H9 (cell line): ENCODE data around the gene FRK. TPM values are rescaled to one million over a fixed set of nuclear protein-coding genes. Genes with fewer than 3 reads are reported as not detected.

ENCODE experiments used
- DNase-seq: peaks from one replicate; pipeline ENCODE4 v3.0.0-alpha.2; 2017
- H2AFZ ChIP-seq: one replicate; pipeline ENCODE4 v1.6.1; 2013; ENCODE audit warnings: mild to moderate bottlenecking, low read length, control low read depth, moderate library complexity
- H2AK5ac ChIP-seq: 2 replicates; pipeline ENCODE4 v1.6.1; 2013; ENCODE audit warnings: low read length, control low read depth, mixed read lengths; ENCODE audit not compliant: insufficient read length
- H2BK120ac ChIP-seq: one replicate; pipeline ENCODE4 v1.6.1; 2013; ENCODE audit warnings: low read depth, mild to moderate bottlenecking, low read length, control low read depth, inconsistent platforms; ENCODE audit not compliant: poor library complexity, severe bottlenecking
- H2BK12ac ChIP-seq: 2 replicates; pipeline ENCODE4 v1.6.1; 2013; ENCODE audit warnings: low read length, control low read depth, mixed read lengths, low read depth; ENCODE audit not compliant: insufficient read length
- H2BK15ac ChIP-seq: 2 replicates; pipeline ENCODE4 v1.6.1; 2013; ENCODE audit warnings: low read depth, low read length, control low read depth
- H2BK20ac ChIP-seq: one replicate; pipeline ENCODE4 v1.6.1; 2013; ENCODE audit warnings: low read depth, mild to moderate bottlenecking, low read length, control low read depth, inconsistent platforms; ENCODE audit not compliant: poor library complexity, severe bottlenecking
- H2BK5ac ChIP-seq: 2 replicates; pipeline ENCODE4 v1.6.1; 2013; ENCODE audit warnings: low read length, control low read depth, mixed read lengths; ENCODE audit not compliant: insufficient read length
- H3K14ac ChIP-seq: 2 replicates; pipeline ENCODE4 v1.6.1; 2013; ENCODE audit warnings: low read length, control low read depth; ENCODE audit not compliant: insufficient read depth
- H3K18ac ChIP-seq: 2 replicates; pipeline ENCODE4 v1.6.1; 2013; ENCODE audit warnings: low read depth, mild to moderate bottlenecking, mixed read lengths, low read length, control low read depth; ENCODE audit not compliant: insufficient read length
- H3K23ac ChIP-seq: 2 replicates; pipeline ENCODE4 v1.6.1; 2013; ENCODE audit warnings: low read length, control low read depth, mixed read lengths, low read depth; ENCODE audit not compliant: insufficient read length
- H3K23me2 ChIP-seq: 2 replicates; pipeline ENCODE4 v1.6.1; 2013; ENCODE audit warnings: low read depth, mild to moderate bottlenecking, mixed read lengths, low read length, control low read depth; ENCODE audit not compliant: insufficient read length, poor library complexity, severe bottlenecking
- H3K27ac ChIP-seq: 2 replicates; pipeline ENCODE4 v1.5.1; 2013; ENCODE audit warnings: low read length, control low read depth, mixed read lengths, low read depth; ENCODE audit not compliant: insufficient read length
- H3K27me3 ChIP-seq: 2 replicates; pipeline ENCODE4 v1.6.1; 2013; ENCODE audit warnings: low read length, control low read depth, inconsistent platforms; ENCODE audit not compliant: insufficient read depth
- H3K4ac ChIP-seq: 2 replicates; pipeline ENCODE4 v1.6.1; 2013; ENCODE audit warnings: low read depth, mild to moderate bottlenecking, control low read depth, inconsistent platforms, low read length, moderate library complexity
- H3K4me1 ChIP-seq: 2 replicates; pipeline ENCODE4 v1.6.1; 2013; ENCODE audit warnings: low read length, control low read depth, inconsistent platforms; ENCODE audit not compliant: insufficient read depth
- H3K4me2 ChIP-seq: 2 replicates; pipeline ENCODE4 v1.6.1; 2013; ENCODE audit warnings: low read length, control low read depth, mixed read lengths; ENCODE audit not compliant: insufficient read length, insufficient read depth
- H3K56ac ChIP-seq: 2 replicates; pipeline ENCODE4 v1.6.1; 2013; ENCODE audit warnings: low read depth, mild to moderate bottlenecking, mixed read lengths, low read length, control low read depth; ENCODE audit not compliant: insufficient read length
- H3K79me1 ChIP-seq: 2 replicates; pipeline ENCODE4 v1.6.1; 2013; ENCODE audit warnings: low read depth, mild to moderate bottlenecking, moderate library complexity, low read length, control low read depth, inconsistent platforms; ENCODE audit not compliant: insufficient read depth, poor library complexity, severe bottlenecking
- H3K79me2 ChIP-seq: 2 replicates; pipeline ENCODE4 v1.6.1; 2013; ENCODE audit warnings: low read length, control low read depth, inconsistent platforms; ENCODE audit not compliant: insufficient read depth
- H3K9ac ChIP-seq: 2 replicates; pipeline ENCODE4 v1.6.1; 2013; ENCODE audit warnings: low read length, control low read depth, mixed read lengths; ENCODE audit not compliant: insufficient read length; ENCODE audit errors: extremely low read depth
- H3K9me3 ChIP-seq: one replicate; pipeline ENCODE4 v1.6.1; 2013; ENCODE audit warnings: low read depth, low read length, inconsistent platforms; ENCODE audit not compliant: control insufficient read depth
- H3T11ph ChIP-seq: one replicate; pipeline ENCODE4 v1.6.1; 2013; ENCODE audit warnings: mild to moderate bottlenecking, low read length, control low read depth, inconsistent platforms
- H4K20me1 ChIP-seq: one replicate; pipeline ENCODE4 v1.6.1; 2013; ENCODE audit not compliant: control insufficient read depth, insufficient read length, insufficient read depth
- H4K5ac ChIP-seq: 2 replicates; pipeline ENCODE4 v1.6.1; 2013; ENCODE audit warnings: low read depth, mild to moderate bottlenecking, mixed read lengths, low read length, control low read depth; ENCODE audit not compliant: insufficient read length
- H4K8ac ChIP-seq: replicated peaks from 2 replicates; pipeline ENCODE4 v1.6.1; 2013; ENCODE audit warnings: low read length, control low read depth, mixed read lengths, low read depth; ENCODE audit not compliant: insufficient read length
- H4K91ac ChIP-seq: 2 replicates; pipeline ENCODE4 v1.6.1; 2013; ENCODE audit warnings: low read depth, mild to moderate bottlenecking, moderate library complexity, mixed read lengths, low read length, control low read depth; ENCODE audit not compliant: insufficient read length
- H3K27ac Mint-ChIP-seq, 3 experiments: 2 replicates in 2 of 3; 3 replicates in 1 of 3; pipeline ENCODE4 v1.8.0; 2020 to 2021; ENCODE audit warnings: mixed read lengths in 3 of 3, mild to moderate bottlenecking in 1 of 3, moderate library complexity in 1 of 3
- H3K27me3 Mint-ChIP-seq: 2 replicates; pipeline ENCODE4 v1.8.0; 2021; ENCODE audit warnings: low read depth, mild to moderate bottlenecking, moderate library complexity, mixed read lengths
- H3K36me3 Mint-ChIP-seq, 3 experiments: 2 replicates in 2 of 3; 3 replicates in 1 of 3; pipeline ENCODE4 v1.8.0; 2020 to 2021; ENCODE audit warnings: low read depth in 3 of 3, mixed read lengths in 3 of 3; ENCODE audit not compliant: insufficient read depth in 1 of 3
- H3K4me1 Mint-ChIP-seq, 2 experiments: 2 replicates each; pipeline ENCODE4 v1.8.0; 2020; ENCODE audit warnings: mixed read lengths in 2 of 2
- H3K4me3 Mint-ChIP-seq, 2 experiments: 2 replicates in 1 of 2; 3 replicates in 1 of 2; pipeline ENCODE4 v1.8.0; 2020 to 2021; ENCODE audit warnings: mild to moderate bottlenecking in 2 of 2, mixed read lengths in 2 of 2, moderate library complexity in 1 of 2
- H3K9me3 Mint-ChIP-seq, 2 experiments: 2 replicates in 1 of 2; 3 replicates in 1 of 2; pipeline ENCODE4 v1.8.0; 2020; ENCODE audit warnings: mild to moderate bottlenecking in 2 of 2, mixed read lengths in 2 of 2, moderate library complexity in 1 of 2
- CTCF ChIP-seq: fragments of 200-600 bp; sonication (generic); conservative IDR thresholded peaks from 3 replicates; pipeline ENCODE4 v1.8.0; 2021; ENCODE audit warnings: antibody characterized with exemption, mild to moderate bottlenecking
- WGBS: extraction: QIAGEN DNeasy Blood & Tissue Kit; methylation state at CpG from one replicate; pipeline ENCODE4 v1.1.7; 2013; ENCODE audit warnings: missing lambda C conversion rate, low lambda C conversion rate, mixed read lengths; ENCODE audit not compliant: insufficient read length; ENCODE audit errors: extremely low coverage; 5-methylcytosine and 5-hydroxymethylcytosine counted together
- total RNA-seq: library from RNA; stranded (reverse); gene quantifications from 2 replicates; pipeline ENCODE4 v1.2.1, GENCODE V29; 2021

The FRK gene
- total RNA-seq, 1 experiment from 2014 or later, result 0.15 TPM

GRCh38 chr6:115902436-115902835 lies 158.3 kb downstream of the FRK start:
- no peak overlapping the region for H3K56ac ChIP-seq
- no peak overlapping the region for H3K27ac ChIP-seq
- H2AFZ ChIP-seq, result no peak overlapping the region
- no peak overlapping the region for H2BK5ac ChIP-seq
- Mint-ChIP-seq H3K4me3 (no peak overlapping the region), H3K36me3 (no peaks in the 10 kb centered on the region), H3K27me3 (no peaks in the 10 kb centered on the region), H3K9me3 (no peaks in the 10 kb centered on the region), H3K27ac (no peak overlapping the region), H3K4me1 (no peaks in the 10 kb centered on the region)
- no peak overlapping the region for H2AK5ac ChIP-seq
- H3K18ac ChIP-seq, result no peak overlapping the region
- no peak overlapping the region for H3K4me2 ChIP-seq
- no peaks in the 10 kb centered on the region for H3K79me2 ChIP-seq
- no peak overlapping the region for H4K91ac ChIP-seq
- no peak overlapping the region for H3T11ph ChIP-seq
- H4K20me1 ChIP-seq, result no peaks in the 10 kb centered on the region
- H3K9ac ChIP-seq, result no peak overlapping the region
- no peak overlapping the region for H2BK20ac ChIP-seq
- H4K5ac ChIP-seq, result no peak overlapping the region
- no peaks in the 10 kb centered on the region for H3K4me1 ChIP-seq
- no CpG with 5 or more reads among the region's 2 CpGs for WGBS
- no peak overlapping the region for H3K23ac ChIP-seq
- H4K8ac ChIP-seq, result no peak overlapping the region
- H2BK12ac ChIP-seq, result no peak overlapping the region
- no peaks in the 10 kb centered on the region for H3K23me2 ChIP-seq
- TF ChIP-seq CTCF, result no peak
- no peak overlapping the region for H2BK120ac ChIP-seq
- H3K4ac ChIP-seq, result no peak overlapping the region
- no peak overlapping the region for H2BK15ac ChIP-seq
- no peaks in the 10 kb centered on the region for H3K79me1 ChIP-seq
- H3K14ac ChIP-seq, result no peak overlapping the region
- DNase-seq, result no peak
- no peaks in the 10 kb centered on the region for H3K27me3 ChIP-seq
- no peaks in the 10 kb centered on the region for H3K9me3 ChIP-seq
